Activated CD4-positive, alpha-beta T cell treated with anti-CD3 and anti-CD28 coated beads, Interleukin-2, amount 50 U/mL, for 24 hours (primary cell): ENCODE data around the gene TNFRSF6B.

Experiments used
- DNase-seq, 2 donors: peaks; one replicate each; pipeline ENCODE4 v3.0.0-alpha.2; 2020; ENCODE audit warnings: low read depth in 1 of 2, low spot score in 1 of 2

Gene TNFRSF6B

GRCh38 chr20:63735859-63736718 lies 39.6 kb downstream of the TNFRSF6B start, which contains the start of gene LIME1:
TSS of gene LIME1 (plus strand) at chr20:63736664. CDS start at chr20:63737550, 886 bp downstream.
- no peak for DNase-seq

DNA sequence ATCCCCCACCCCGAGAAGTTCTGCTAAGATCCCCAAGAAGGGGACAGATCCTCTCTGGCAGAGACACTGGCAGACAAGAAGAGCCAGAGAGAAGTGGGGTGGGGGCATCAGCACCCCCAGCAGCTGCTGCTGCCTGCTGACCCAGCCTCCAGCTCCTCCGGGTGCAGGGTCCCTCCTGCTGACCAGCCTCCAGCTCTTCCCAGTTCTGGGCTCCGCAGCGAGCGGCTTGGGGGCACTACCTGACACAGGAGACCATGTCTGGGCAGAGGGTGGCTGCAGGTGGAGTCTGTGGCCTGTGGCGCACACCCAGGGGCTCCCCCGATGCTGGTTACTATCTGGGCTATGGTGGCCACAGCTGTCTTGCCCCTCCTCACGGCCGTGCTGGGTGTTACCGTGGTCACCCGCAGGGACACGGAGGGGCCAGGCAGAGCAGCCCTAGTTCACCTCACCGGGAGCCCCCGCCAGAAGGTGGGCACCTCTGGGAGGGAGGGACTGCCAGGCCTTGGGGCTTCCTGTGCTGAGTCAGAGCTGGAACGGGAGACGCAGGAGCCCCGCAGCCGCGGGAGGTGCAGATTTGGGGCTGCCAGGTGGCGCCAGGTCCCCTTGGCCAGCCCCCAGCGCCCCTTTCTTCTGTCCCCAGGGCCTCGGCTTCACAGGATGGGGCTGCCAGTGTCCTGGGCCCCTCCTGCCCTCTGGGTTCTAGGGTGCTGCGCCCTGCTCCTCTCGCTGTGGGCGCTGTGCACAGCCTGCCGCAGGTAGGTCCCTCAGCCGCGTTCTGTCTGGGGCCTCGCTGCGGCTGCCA lies 40.6 kb downstream of the TNFRSF6B start:
- DNase-seq = no peak

DNA sequence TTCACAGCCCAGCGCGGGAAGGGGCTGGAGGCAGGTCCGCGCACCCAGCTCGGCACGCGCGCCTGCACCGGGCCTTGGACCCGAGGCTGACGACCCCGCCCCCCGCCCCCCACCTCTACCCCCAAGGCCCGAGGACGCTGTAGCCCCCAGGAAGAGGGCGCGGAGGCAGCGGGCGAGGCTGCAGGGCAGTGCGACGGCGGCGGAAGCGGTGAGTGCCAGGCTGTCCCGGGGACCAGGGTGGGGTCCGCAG lies 41.2 kb downstream of the TNFRSF6B start:
- no peak for DNase-seq

- DNase-seq = no peak
These were observed 41.7 kb downstream of the TNFRSF6B start for GRCh38 chr20:63737945-63738686.

DNA sequence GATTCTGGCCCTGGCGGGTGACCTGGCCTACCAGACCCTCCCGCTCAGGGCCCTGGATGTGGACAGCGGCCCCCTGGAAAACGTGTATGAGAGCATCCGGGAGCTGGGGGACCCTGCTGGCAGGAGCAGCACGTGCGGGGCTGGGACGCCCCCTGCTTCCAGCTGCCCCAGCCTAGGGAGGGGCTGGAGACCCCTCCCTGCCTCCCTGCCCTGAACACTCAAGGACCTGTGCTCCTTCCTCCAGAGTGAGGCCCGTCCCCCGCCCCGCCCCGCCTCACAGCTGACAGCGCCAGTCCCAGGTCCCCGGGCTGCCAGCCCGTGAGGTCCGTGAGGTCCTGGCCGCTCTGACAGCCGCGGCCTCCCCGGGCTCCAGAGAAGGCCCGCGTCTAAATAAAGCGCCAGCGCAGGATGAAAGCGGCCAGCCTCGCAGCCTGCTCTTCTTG lies 42.3 kb downstream of the TNFRSF6B start:
- no peak for DNase-seq

GRCh38 chr20:63739130-63740069 lies 42.9 kb downstream of the TNFRSF6B start, which contains the start of gene SLC2A4RG:
TSS of gene SLC2A4RG (plus strand) at chr20:63739776. CDS start at chr20:63739913, 137 bp downstream.
- DNase-seq = peak in 1 of 2 donors; percentile 43

GRCh38 chr20:63740070-63740626 lies 43.7 kb downstream of the TNFRSF6B start:
- DNase-seq = no peak

GRCh38 chr20:63740627-63741353 lies 44.3 kb downstream of the TNFRSF6B start:
- DNase-seq = no peak

- DNase-seq = no peak
These were observed 44.9 kb downstream of the TNFRSF6B start for GRCh38 chr20:63741354-63741675.

DNA sequence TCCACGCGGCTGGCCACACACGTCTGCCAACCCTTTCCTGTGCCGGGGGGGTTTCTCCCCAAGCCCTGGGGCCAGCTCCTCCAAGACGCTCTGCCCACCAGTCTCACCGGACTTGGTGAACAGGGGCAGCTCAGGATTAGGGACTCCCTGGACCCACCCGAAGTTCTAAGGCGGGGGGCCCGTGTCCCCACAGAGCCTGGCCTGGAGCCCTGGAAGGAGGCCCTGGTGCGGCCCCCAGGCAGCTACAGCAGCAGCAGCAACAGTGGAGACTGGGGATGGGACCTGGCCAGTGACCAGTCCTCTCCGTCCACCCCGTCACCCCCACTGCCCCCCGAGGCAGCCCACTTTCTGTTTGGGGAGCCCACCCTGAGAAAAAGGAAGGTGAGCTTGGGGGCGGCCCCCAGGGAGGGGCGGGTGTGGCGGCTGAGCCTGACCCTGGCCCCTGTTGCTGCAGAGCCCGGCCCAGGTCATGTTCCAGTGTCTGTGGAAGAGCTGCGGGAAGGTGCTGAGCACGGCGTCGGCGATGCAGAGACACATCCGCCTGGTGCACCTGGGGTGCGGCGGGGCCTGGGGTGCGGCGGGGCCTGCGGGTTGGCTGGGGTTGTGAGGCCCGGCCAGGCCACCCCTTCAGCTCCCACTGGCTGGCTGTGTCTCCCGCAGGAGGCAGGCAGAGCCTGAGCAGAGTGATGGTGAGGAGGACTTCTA lies 45.4 kb downstream of the TNFRSF6B start:
- DNase-seq = no peak

DNA sequence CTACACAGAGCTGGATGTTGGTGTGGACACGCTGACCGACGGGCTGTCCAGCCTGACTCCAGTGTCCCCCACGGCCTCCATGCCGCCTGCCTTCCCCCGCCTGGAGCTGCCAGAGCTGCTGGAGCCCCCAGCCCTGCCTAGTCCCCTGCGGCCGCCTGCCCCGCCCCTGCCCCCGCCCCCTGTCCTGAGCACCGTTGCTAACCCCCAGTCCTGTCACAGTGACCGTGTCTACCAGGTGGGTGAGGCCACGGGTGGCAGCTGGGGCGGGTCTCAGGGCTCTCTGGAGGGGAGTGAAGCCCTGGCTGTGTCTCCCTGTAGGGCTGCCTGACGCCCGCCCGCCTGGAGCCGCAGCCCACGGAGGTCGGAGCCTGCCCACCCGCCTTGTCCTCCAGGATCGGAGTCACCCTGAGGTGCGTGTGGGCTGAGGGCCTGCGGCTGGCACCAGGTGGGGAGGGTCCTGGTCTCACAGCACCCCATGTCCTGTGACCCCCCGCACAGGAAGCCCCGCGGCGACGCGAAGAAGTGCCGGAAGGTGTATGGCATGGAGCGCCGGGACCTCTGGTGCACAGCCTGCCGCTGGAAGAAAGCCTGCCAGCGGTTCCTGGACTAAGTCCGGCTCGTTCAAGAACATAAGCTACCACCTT lies 46.1 kb downstream of the TNFRSF6B start:
- no peak for DNase-seq

GRCh38 chr20:63743210-63743970 lies 46.9 kb downstream of the TNFRSF6B start:
- no peak for DNase-seq

- no peak for DNase-seq
These were observed 47.7 kb downstream of the TNFRSF6B start for GRCh38 chr20:63744158-63744557.

- no peak for DNase-seq
These were observed 48.3 kb downstream of the TNFRSF6B start for GRCh38 chr20:63744574-63745423.

- DNase-seq = no peak
These were observed 49.0 kb downstream of the TNFRSF6B start for GRCh38 chr20:63745424-63745805.

GRCh38 chr20:63745961-63746731 lies 49.7 kb downstream of the TNFRSF6B start:
- no peak for DNase-seq
